ENCODE data around the gene YIPF7.

YIPF7 gene

DNA sequence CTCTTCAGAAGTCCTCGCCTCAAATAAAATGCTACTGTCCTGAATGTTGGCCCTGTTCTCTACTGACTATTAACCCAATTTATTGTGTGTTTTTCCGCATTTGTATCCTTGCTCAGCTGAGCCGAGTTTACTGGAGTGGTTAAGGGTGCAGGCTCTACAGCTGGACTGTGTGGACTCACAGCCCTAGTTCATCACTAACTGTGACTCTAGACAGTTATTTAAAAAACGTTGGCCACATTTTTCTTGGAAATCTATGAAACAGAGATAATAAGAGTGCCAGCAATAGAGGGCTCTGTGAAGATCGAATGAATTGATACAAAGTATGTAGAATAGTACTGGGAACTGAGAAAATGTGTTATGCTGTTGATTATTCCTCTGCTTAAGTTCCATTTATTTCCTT is 23.9 kb upstream of the YIPF7 start:
- no peak for DNase-seq (ENCODE audit: low read depth)
- no peak for TF ChIP-seq CTCF (conservative IDR thresholded peaks at IDR 0.05; ENCODE audit: low read depth, low read length)
- H3K4me3 ChIP-seq (ENCODE audit: low read depth, low read length): no peak overlapping the region

- no peak overlapping the region for H3K4me3 ChIP-seq (ENCODE audit: low read depth, low read length)
- DNase-seq (ENCODE audit: low read depth): peak; percentile 14
- peak; percentile 24 for TF ChIP-seq CTCF (conservative IDR thresholded peaks at IDR 0.05; ENCODE audit: low read depth, low read length)
Observed at GRCh38 chr4:44674471-44674870, 23.0 kb upstream of the YIPF7 start.

DNA sequence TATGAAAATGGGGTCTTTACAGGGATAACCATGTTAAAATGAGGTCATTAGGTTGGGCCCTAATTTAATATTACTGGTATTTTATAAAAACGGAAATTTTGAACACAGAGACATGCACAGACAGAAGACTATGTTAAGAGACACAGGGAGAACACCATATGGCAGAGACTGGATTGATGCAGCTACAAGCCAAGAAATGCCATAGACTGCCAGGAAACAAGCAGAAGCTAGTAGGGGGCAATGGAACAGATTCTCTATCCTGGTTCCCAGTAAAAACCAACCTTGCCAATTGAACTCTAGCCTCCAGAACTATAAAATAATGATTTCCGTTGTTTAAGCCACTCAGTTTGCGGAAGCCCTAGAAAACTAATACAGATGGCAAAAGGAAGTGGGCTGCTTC is 20.2 kb upstream of the YIPF7 start:
- no peak for TF ChIP-seq CTCF (conservative IDR thresholded peaks at IDR 0.05; ENCODE audit: low read depth, low read length)
- no peak overlapping the region for H3K4me3 ChIP-seq (ENCODE audit: low read depth, low read length)
- DNase-seq (ENCODE audit: low read depth): no peak

GRCh38 chr4:44670506-44671199 is 19.2 kb upstream of the YIPF7 start:
- DNase-seq (ENCODE audit: low read depth): no peak

GRCh38 chr4:44668526-44668925 is 17.1 kb upstream of the YIPF7 start:
- no peak overlapping the region for H3K4me3 ChIP-seq (ENCODE audit: low read depth, low read length)
- DNase-seq (ENCODE audit: low read depth): no peak

More at GRCh38 chr4:44670506-44671199, 19.2 kb upstream of the YIPF7 start:
- no peak for TF ChIP-seq CTCF (conservative IDR thresholded peaks at IDR 0.05; ENCODE audit: low read depth, low read length)
- no peak overlapping the region for H3K4me3 ChIP-seq (ENCODE audit: low read depth, low read length)

GRCh38 chr4:44663539-44664263 is 12.3 kb upstream of the YIPF7 start:
- no peak for TF ChIP-seq CTCF (conservative IDR thresholded peaks at IDR 0.05; ENCODE audit: low read depth, low read length)
- DNase-seq (ENCODE audit: low read depth): no peak
- no peak overlapping the region for H3K4me3 ChIP-seq (ENCODE audit: low read depth, low read length)

More at GRCh38 chr4:44668526-44668925, 17.1 kb upstream of the YIPF7 start:
- TF ChIP-seq CTCF (conservative IDR thresholded peaks at IDR 0.05; ENCODE audit: low read depth, low read length): no peak
